Activated naive CD4-positive, alpha-beta T cell (primary cell): Measurements from ENCODE around the gene FUOM.

Experiments used
- DNase-seq, 4 experiments: peaks; one replicate each; lab custom pipeline; 2025; lab: John Stamatoyannopoulos, UW

The FUOM gene

GRCh38 chr10:133357285-133358161 lies at the start of gene FUOM:
Gene FUOM, minus strand, starts transcription at chr10:133358019. Its CDS starts 12 bp downstream, at chr10:133358007.
- DNase-seq = peak; percentile 40 to 71 (median 54)

GRCh38 chr10:133405844-133406527 lies 48.2 kb upstream of the FUOM start:
- no peak for DNase-seq

GRCh38 chr10:133405272-133405671 lies 47.5 kb upstream of the FUOM start:
- DNase-seq = no peak

- DNase-seq = no peak
Measured at GRCh38 chr10:133403784-133404183, 46.0 kb upstream of the FUOM start.

- DNase-seq = no peak
Measured at GRCh38 chr10:133403359-133403758, 45.5 kb upstream of the FUOM start.

GRCh38 chr10:133401981-133402725 lies 44.3 kb upstream of the FUOM start:
- no peak for DNase-seq

- no peak for DNase-seq
Measured at GRCh38 chr10:133401500-133401899, 43.7 kb upstream of the FUOM start.

- no peak for DNase-seq
Measured at GRCh38 chr10:133400624-133401424, 43.0 kb upstream of the FUOM start.

GRCh38 chr10:133399123-133399601 lies 41.3 kb upstream of the FUOM start:
- DNase-seq = no peak

GRCh38 chr10:133397938-133398337 lies 40.1 kb upstream of the FUOM start:
- no peak for DNase-seq

- no peak for DNase-seq
Measured at GRCh38 chr10:133396035-133396624, 38.3 kb upstream of the FUOM start.

GRCh38 chr10:133394801-133395221 lies 37.0 kb upstream of the FUOM start:
- DNase-seq = no peak

GRCh38 chr10:133394064-133394663 lies 36.3 kb upstream of the FUOM start, which contains the start of gene MTG1:
Gene MTG1, plus strand, starts transcription at chr10:133394157. Its CDS starts 64 bp downstream, at chr10:133394221.
- peak; percentile 84 to 93 (median 87) for DNase-seq

GRCh38 chr10:133393401-133394063 lies 35.7 kb upstream of the FUOM start:
- no peak for DNase-seq

GRCh38 chr10:133391761-133392518 lies 34.1 kb upstream of the FUOM start:
- no peak for DNase-seq

GRCh38 chr10:133391249-133391635 lies 33.4 kb upstream of the FUOM start:
- DNase-seq = no peak

GRCh38 chr10:133390597-133391248 lies 32.9 kb upstream of the FUOM start:
- DNase-seq = no peak

- no peak for DNase-seq
Measured at GRCh38 chr10:133388973-133389818, 31.4 kb upstream of the FUOM start.
